Measurements from ENCODE around the gene AKAP1. TPM values are rescaled to one million over a fixed set of nuclear protein-coding genes. Genes with fewer than 3 reads are reported as not detected.

Gene AKAP1
- polyA plus RNA-seq, 1 of the 3 experiments (the other 2 are of a cell fraction) = 36.3 TPM

GRCh38 chr17:57117798-57118197 lies 32.8 kb downstream of the AKAP1 start:
- Histone ChIP-seq H3K4me2 (no peak overlapping the region), H3F3A (replicated peaks; ENCODE audit: insufficient read depth) (peaks cover 9% of the 10 kb centered on the region), H3K79me2 (ENCODE audit: insufficient read depth) (no peaks in the 10 kb centered on the region), H3K27ac (ENCODE audit: low read depth in 2 of 2, low read length in 1 of 2) (no peak overlapping the region), H3K4me3 (ENCODE audit: low read depth in 2 of 2, low read length in 1 of 2) (no peak overlapping the region), H3K9ac (no peak overlapping the region), H3K9me3 (no peaks in the 10 kb centered on the region), H4K20me1 (ENCODE audit: insufficient read depth) (no peaks in the 10 kb centered on the region), H2AFZ (ENCODE audit: low read depth) (no peak overlapping the region), H3K36me3 (replicated peaks in 1 of 2; ENCODE audit: control insufficient read depth in 1 of 2, insufficient read depth in 2 of 2, low read length in 1 of 2) (peaks cover 5 to 51% of the 10 kb centered on the region in 2 experiments), H3K9me2 (no peaks in the 10 kb centered on the region), H3K27me3 (ENCODE audit: insufficient read depth) (no peaks in the 10 kb centered on the region), H3K4me1 (ENCODE audit: control insufficient read depth in 1 of 2, insufficient read depth in 2 of 2, low read depth in 1 of 2, low read length in 1 of 2) (peaks cover 0 to 17% of the 10 kb centered on the region in 2 experiments; a peak in 1 of 4 replicates)
- DNase-seq = no peak
- ChIA-PET POLR2A (no interaction called here), CTCF (interaction anchor here (1.4 to 1.6 kb wide), 6 partner anchors 8 to 716 kb away, joined by 3 to 5 read pairs (median 4); no protein-coding TSS in a partner anchor)
- 89% methylated on average over 4 of the region's 4 CpGs for WGBS (ENCODE audit: low lambda C conversion rate)
- TF ChIP-seq RAD21 (IDR thresholded peaks at IDR 0.05; ENCODE audit: low read length) (no peak), CHD2 (IDR thresholded peaks at IDR 0.05; ENCODE audit: low read length, partially characterized antibody) (no peak), ELF1 (IDR thresholded peaks at IDR 0.05) (no peak), USF1 (IDR thresholded peaks at IDR 0.05; ENCODE audit: borderline replicate concordance, low read depth) (no peak), REST (IDR thresholded peaks at IDR 0.05; ENCODE audit: low read depth, low read length) (no peak), MXI1 (IDR thresholded peaks at IDR 0.05; ENCODE audit: low read depth, low read length) (no peak), TEAD4 (IDR thresholded peaks at IDR 0.05; ENCODE audit: borderline replicate concordance, insufficient read depth) (no peak), GABPA (IDR thresholded peaks at IDR 0.05; ENCODE audit: low read depth) (no peak), CTCF (IDR thresholded peaks at IDR 0.05) (no peak), SIN3A (IDR thresholded peaks at IDR 0.05; ENCODE audit: borderline replicate concordance, low read depth, low read length) (no peak), EZH2phosphoT487 (IDR thresholded peaks at IDR 0.05; ENCODE audit: borderline replicate concordance, low read depth) (no peak), RFX5 (IDR thresholded peaks at IDR 0.05; ENCODE audit: low read length) (no peak)

All from SK-N-SH (cell line).